Measurements from ENCODE around the gene EDC4. TPM values are rescaled to one million over a fixed set of nuclear protein-coding genes. Genes with fewer than 3 reads are reported as not detected.

EDC4 gene
- total and polyA plus RNA-seq, 2 of the 13 experiments (the other 11 are each of a cell fraction or from before 2014, with no cell fraction given): 51.4 to 59.1 TPM

GRCh38 chr16:67915831-67916723 lies 43.2 kb downstream of the EDC4 start (continued):
- TF ChIP-seq DPF2 (CRISPR knock-in tag; IDR thresholded peaks at IDR 0.05; ENCODE audit: borderline replicate concordance, low read depth) (no peak), IRF9 (CRISPR knock-in tag; IDR thresholded peaks at IDR 0.05; ENCODE audit: borderline replicate concordance) (no peak), SAP130 (CRISPR knock-in tag; IDR thresholded peaks at IDR 0.05; ENCODE audit: low read depth) (peak; percentile 29), HIVEP1 (CRISPR knock-in tag; IDR thresholded peaks at IDR 0.05) (no peak), ZBTB40 (IDR thresholded peaks at IDR 0.05) (no peak), ZBTB40 (CRISPR knock-in tag; IDR thresholded peaks at IDR 0.05) (no peak), ZNF605 (CRISPR knock-in tag; IDR thresholded peaks at IDR 0.05) (no peak), MNT (IDR thresholded peaks at IDR 0.05) (no peak), CHD2 (IDR thresholded peaks at IDR 0.05; ENCODE audit: low read depth, low read length) (no peak), ZHX2 (IDR thresholded peaks at IDR 0.05; ENCODE audit: low read depth) (no peak), ZHX2 (CRISPR knock-in tag; IDR thresholded peaks at IDR 0.05; ENCODE audit: borderline replicate concordance) (no peak)
